Measurements from ENCODE around the gene PLEKHH1.
"Not testable (repeated sequence)": the region's sequence is repeated elsewhere in the genome, so short reads cannot be mapped to it uniquely, and the experiment has no call there.

PLEKHH1 gene

GRCh38 chr14:67529947-67530935 is 2.8 kb upstream of the PLEKHH1 start:
- DNase-seq (ENCODE audit: low spot score) (no peak), FAIRE-seq (no peak)

GRCh38 chr14:67532606-67532997 is 488 bp upstream of the PLEKHH1 start:
- no peak for DNase-seq (ENCODE audit: low spot score)
- no peak for FAIRE-seq

GRCh38 chr14:67533754-67534085 is 630 bp downstream of the PLEKHH1 start:
- FAIRE-seq, result no peak
- no peak for DNase-seq (ENCODE audit: low spot score)

GRCh38 chr14:67536087-67536486 is 3.0 kb downstream of the PLEKHH1 start:
- no peak for DNase-seq (ENCODE audit: low spot score)
- FAIRE-seq, result peak; percentile 81

GRCh38 chr14:67537736-67538135 is 4.6 kb downstream of the PLEKHH1 start:
- FAIRE-seq (no peak), DNase-seq (ENCODE audit: low spot score) (no peak)

GRCh38 chr14:67538501-67538900 is 5.4 kb downstream of the PLEKHH1 start:
- DNase-seq (ENCODE audit: low spot score) (no peak), FAIRE-seq (no peak)

- no peak for FAIRE-seq
- DNase-seq (ENCODE audit: low spot score), result no peak
Observed at GRCh38 chr14:67539116-67539515, 6.0 kb downstream of the PLEKHH1 start.

- DNase-seq (ENCODE audit: low spot score) (no peak), FAIRE-seq (peak; percentile 20)
Observed at GRCh38 chr14:67541448-67542387, 8.6 kb downstream of the PLEKHH1 start.

- not testable (repeated sequence) for FAIRE-seq; DNase-seq (ENCODE audit: low spot score)
Observed at GRCh38 chr14:67542620-67543019, 9.5 kb downstream of the PLEKHH1 start.

- FAIRE-seq (peak; percentile 81), DNase-seq (ENCODE audit: low spot score) (no peak)
Observed at GRCh38 chr14:67544590-67544989, 11.5 kb downstream of the PLEKHH1 start.

GRCh38 chr14:67547224-67547780 is 14.2 kb downstream of the PLEKHH1 start:
- DNase-seq (ENCODE audit: low spot score) (no peak), FAIRE-seq (peak; percentile 92)

- DNase-seq (ENCODE audit: low spot score), result no peak
- no peak for FAIRE-seq
Observed at GRCh38 chr14:67549734-67550133, 16.6 kb downstream of the PLEKHH1 start.

- no peak for DNase-seq (ENCODE audit: low spot score)
- no peak for FAIRE-seq
Observed at GRCh38 chr14:67551123-67551522, 18.0 kb downstream of the PLEKHH1 start.

- DNase-seq (ENCODE audit: low spot score) (no peak), FAIRE-seq (peak; percentile 77)
Observed at GRCh38 chr14:67551940-67552339, 18.9 kb downstream of the PLEKHH1 start.

GRCh38 chr14:67553547-67553946 is 20.5 kb downstream of the PLEKHH1 start:
- FAIRE-seq (peak; percentile 86), DNase-seq (ENCODE audit: low spot score) (no peak)

- peak; percentile 98 for FAIRE-seq
- DNase-seq (ENCODE audit: low spot score), result no peak
Observed at GRCh38 chr14:67554341-67554740, 21.3 kb downstream of the PLEKHH1 start.

- FAIRE-seq (peak; percentile 95), DNase-seq (ENCODE audit: low spot score) (no peak)
Observed at GRCh38 chr14:67555518-67556090, 22.5 kb downstream of the PLEKHH1 start.

- FAIRE-seq, result no peak
- no peak for DNase-seq (ENCODE audit: low spot score)
Observed at GRCh38 chr14:67556671-67557070, 23.6 kb downstream of the PLEKHH1 start.

GRCh38 chr14:67557118-67557517 is 24.0 kb downstream of the PLEKHH1 start:
- DNase-seq (ENCODE audit: low spot score) (peak; percentile 98), FAIRE-seq (peak; percentile 99)

GRCh38 chr14:67557656-67558055 is 24.6 kb downstream of the PLEKHH1 start:
- DNase-seq (ENCODE audit: low spot score) (no peak), FAIRE-seq (no peak)

- DNase-seq (ENCODE audit: low spot score) (no peak), FAIRE-seq (peak; percentile 61)
Observed at GRCh38 chr14:67559639-67560038, 26.5 kb downstream of the PLEKHH1 start.

All from urothelium cell line (cell line).